HCT116 (cell line): ENCODE measurements around the gene USP30. TPM values are rescaled to one million over a fixed set of nuclear protein-coding genes. Genes with fewer than 3 reads are reported as not detected.

Source experiments
- ATAC-seq: fragments of 200-7000 bp; cut with Tn5 transposase; 2 replicates; pipeline ENCODE4 v1.9.1; 2020; ENCODE audit warnings: mild to moderate bottlenecking, moderate library complexity
- BruUV-seq: library from RNA; stranded (reverse); fragments of 400-500 nt; replicated peaks from 2 replicates; lab custom pipeline; 2021; lab: Mats Ljungman, UMichigan
- CTCF ChIA-PET: fragments of 300-600 bp; sonication (Branson Sonifier 250); formaldehyde crosslinking; loops from one replicate; lab custom pipeline; 2021; ENCODE audit warnings: antibody characterized with exemption; lab: Charles Lee
- POLR2A ChIA-PET: fragments of 300-600, 350-600 bp; sonication (Branson Sonifier 250); formaldehyde crosslinking; loops from one replicate; lab custom pipeline; 2021; ENCODE audit warnings: antibody characterized with exemption; lab: Charles Lee
- RAD21 ChIA-PET, 2 experiments: fragments of 300-600 bp; sonication (Branson Sonifier 250); formaldehyde crosslinking; loops; one replicate each; lab custom pipeline; 2023; ENCODE audit warnings: low total read pairs in 2 of 2; ENCODE audit not compliant: uncharacterized antibody in 2 of 2, unreplicated experiment in 2 of 2, low non-redundant PET in 1 of 2; lab: Charles Lee
- DNase-seq: peaks from one replicate; pipeline ENCODE4 v3.0.0-alpha.2; 2010; ENCODE audit warnings: low read depth, low spot score
- H2AFZ ChIP-seq: fragments of 200-600 bp; shearing (Covaris generic), sonication (generic); 2 replicates; pipeline ENCODE4 v1.6.1; 2017; ENCODE audit warnings: low read depth, mixed run types, mixed read lengths, antibody characterized with exemption, low read length; ENCODE audit not compliant: poor library complexity, severe bottlenecking
- H3K27ac ChIP-seq: 2 replicates; pipeline ENCODE4 v1.5.1; 2012; ENCODE audit warnings: low read depth, low read length
- H3K27me3 ChIP-seq: fragments of 200-600 bp; sonication (generic); 2 replicates; pipeline ENCODE4 v1.6.1; 2016; ENCODE audit warnings: mixed run types, low read length, mixed read lengths; ENCODE audit not compliant: insufficient read depth
- H3K36me3 ChIP-seq, 2 experiments: fragments of 200-500 bp in 1 of 2; fragments of 200-600 bp in 1 of 2; sonication (Bioruptor generic) in 1 of 2; sonication (generic) in 1 of 2; 2 replicates each; pipeline versions ENCODE4 v1.5.1 to v1.6.1; 2014 to 2016; ENCODE audit warnings: low read length in 2 of 2, inconsistent platforms in 1 of 2, mixed read lengths in 1 of 2, mixed run types in 1 of 2; ENCODE audit not compliant: insufficient read depth in 2 of 2, control insufficient read depth in 1 of 2
- H3K4me1 ChIP-seq, 2 experiments: fragments of 200-600 bp in 1 of 2; sonication (generic) in 1 of 2; 2 replicates each; pipeline versions ENCODE4 v1.5.1 to v1.6.1; 2012 to 2017; ENCODE audit warnings: low read length in 2 of 2, inconsistent platforms in 1 of 2, mild to moderate bottlenecking in 1 of 2, mixed read lengths in 1 of 2, mixed run types in 1 of 2, moderate library complexity in 1 of 2; ENCODE audit not compliant: insufficient read depth in 2 of 2, control insufficient read depth in 1 of 2
- H3K4me2 ChIP-seq: fragments of 200-600 bp; sonication (generic); 2 replicates; pipeline ENCODE4 v1.6.1; 2017; ENCODE audit warnings: mixed run types, low read length, mixed read lengths
- H3K4me3 ChIP-seq, 2 experiments: fragments of 200-600 bp in 1 of 2; sonication (generic) in 1 of 2; replicated peaks in 1 of 2; 2 replicates each; pipeline ENCODE4 v1.5.1; 2011 to 2016; ENCODE audit warnings: low read length in 2 of 2, control low read depth in 1 of 2, low read depth in 1 of 2, mild to moderate bottlenecking in 1 of 2, mixed read lengths in 1 of 2, mixed run types in 1 of 2
- H3K79me2 ChIP-seq: fragments of 200-600 bp; sonication (generic); 2 replicates; pipeline ENCODE4 v1.6.1; 2017; ENCODE audit warnings: mild to moderate bottlenecking, mixed run types, low read length, moderate library complexity, mixed read lengths; ENCODE audit not compliant: insufficient read depth
- H3K9ac ChIP-seq: fragments of 200-600 bp; sonication (generic); 2 replicates; pipeline ENCODE4 v1.6.1; 2016; ENCODE audit warnings: low read length, mixed read lengths
- H3K9me2 ChIP-seq: fragments of 200-600 bp; sonication (generic), shearing (Covaris generic); 2 replicates; pipeline ENCODE4 v1.6.1; 2017; ENCODE audit warnings: mixed run types, mild to moderate bottlenecking, moderate library complexity; ENCODE audit not compliant: insufficient read depth
- H3K9me3 ChIP-seq, 2 experiments: fragments of 200-500 bp in 1 of 2; fragments of 200-600 bp in 1 of 2; sonication (Bioruptor generic) in 1 of 2; sonication (generic) in 1 of 2; 2 replicates each; pipeline ENCODE4 v1.6.1; 2014 to 2017; ENCODE audit warnings: low read length in 2 of 2, mixed read lengths in 2 of 2, inconsistent platforms in 1 of 2, low read depth in 1 of 2, mild to moderate bottlenecking in 1 of 2, mixed run types in 1 of 2, moderate library complexity in 1 of 2; ENCODE audit not compliant: control insufficient read depth in 1 of 2, insufficient read depth in 1 of 2
- H4K20me1 ChIP-seq: fragments of 200-600 bp; sonication (generic), shearing (Covaris generic); 2 replicates; pipeline ENCODE4 v1.6.1; 2017; ENCODE audit warnings: mixed run types, mild to moderate bottlenecking, moderate library complexity; ENCODE audit not compliant: insufficient read depth
- CBX3 ChIP-seq: IDR thresholded peaks from 2 replicates; pipeline ENCODE4 v1.6.1; 2012; ENCODE audit warnings: low read depth
- CEBPB ChIP-seq: IDR thresholded peaks from 2 replicates; pipeline ENCODE4 v1.6.1; 2012; ENCODE audit warnings: low read depth
- EGR1 ChIP-seq: IDR thresholded peaks from 2 replicates; pipeline ENCODE4 v1.6.1; 2012; ENCODE audit warnings: low read depth
- ELF1 ChIP-seq: IDR thresholded peaks from 2 replicates; pipeline ENCODE4 v1.6.1; 2012; ENCODE audit warnings: low read depth, borderline replicate concordance
- EZH2 ChIP-seq: fragments of 200-600 bp; sonication (generic); IDR thresholded peaks from 2 replicates; pipeline ENCODE4 v1.6.1; 2017; ENCODE audit warnings: antibody characterized with exemption, mixed run types
- FOSL1 ChIP-seq: IDR thresholded peaks from 2 replicates; pipeline ENCODE4 v1.6.1; 2012; ENCODE audit warnings: low read depth
- POLR2A ChIP-seq: IDR thresholded peaks from 2 replicates; pipeline ENCODE4 v1.7.0; 2011; ENCODE audit warnings: borderline replicate concordance; ENCODE audit not compliant: insufficient read depth, insufficient read length; ENCODE audit errors: extremely low read depth
- POLR2AphosphoS5 ChIP-seq: IDR thresholded peaks from 2 replicates; pipeline ENCODE4 v1.6.1; 2011; ENCODE audit warnings: mild to moderate bottlenecking, low read depth, low read length, moderate library complexity
- RAD21 ChIP-seq: IDR thresholded peaks from 2 replicates; pipeline ENCODE4 v1.6.1; 2012; ENCODE audit warnings: low read depth, mild to moderate bottlenecking
- SP1 ChIP-seq: IDR thresholded peaks from 2 replicates; pipeline ENCODE4 v1.6.1; 2012; ENCODE audit warnings: low read depth
- TCF7L2 ChIP-seq: IDR thresholded peaks from 2 replicates; pipeline ENCODE4 v1.7.0; 2011; ENCODE audit warnings: borderline replicate concordance, inconsistent platforms; ENCODE audit not compliant: insufficient read depth, insufficient read length; ENCODE audit errors: extremely low read depth
- ZFX ChIP-seq: fragments of 450-650 bp; IDR thresholded peaks from 2 replicates; pipeline ENCODE4 v1.6.1; 2017
- ZNF274 ChIP-seq: fragments of 200-500 bp; sonication (Bioruptor generic); IDR thresholded peaks from 2 replicates; pipeline ENCODE4 v1.6.1; 2014; ENCODE audit warnings: mild to moderate bottlenecking, low read depth, low read length, inconsistent platforms
- intact Hi-C: fragments of 100-400 bp; cut with micrococcal nuclease; formaldehyde crosslinking; loops from 2 replicates; pipeline ENCODE4 v1.10.0; 2022
- total RNA-seq: library from RNA; stranded (reverse); gene quantifications from one replicate; pipeline ENCODE4 v1.2.1, GENCODE V29; 2021; ENCODE audit not compliant: unreplicated experiment
- TF ChIP-seq, protein P1 (sequence below), 3 experiments: fragments of 200-600 bp in 1 of 3; sonication (generic) in 1 of 3; IDR thresholded peaks in 2 of 3; conservative IDR thresholded peaks in 1 of 3; 2 replicates each; pipeline ENCODE4 v1.5.1; 2012 to 2017; ENCODE audit warnings: low read depth in 2 of 3, low read length in 2 of 3, antibody characterized with exemption in 1 of 3, borderline replicate concordance in 1 of 3, control low read depth in 1 of 3, mild to moderate bottlenecking in 1 of 3, mixed read lengths in 1 of 3, mixed run types in 1 of 3, moderate library complexity in 1 of 3; ENCODE audit not compliant: insufficient read depth in 1 of 3
- TF ChIP-seq, protein P2 (sequence below): IDR thresholded peaks from 2 replicates; pipeline ENCODE4 v1.6.1; 2012
- TF ChIP-seq, protein P3 (sequence below): IDR thresholded peaks from 2 replicates; pipeline ENCODE4 v1.6.1; 2012; ENCODE audit warnings: low read depth
- TF ChIP-seq, protein P4 (sequence below): IDR thresholded peaks from 2 replicates; pipeline ENCODE4 v1.6.1; 2011; ENCODE audit warnings: mild to moderate bottlenecking, low read length, moderate library complexity; ENCODE audit not compliant: insufficient replicate concordance; ENCODE audit errors: extremely low read depth

USP30 gene
- total RNA-seq, 1 experiment from 2014 or later, result 9.2 TPM

DNA sequence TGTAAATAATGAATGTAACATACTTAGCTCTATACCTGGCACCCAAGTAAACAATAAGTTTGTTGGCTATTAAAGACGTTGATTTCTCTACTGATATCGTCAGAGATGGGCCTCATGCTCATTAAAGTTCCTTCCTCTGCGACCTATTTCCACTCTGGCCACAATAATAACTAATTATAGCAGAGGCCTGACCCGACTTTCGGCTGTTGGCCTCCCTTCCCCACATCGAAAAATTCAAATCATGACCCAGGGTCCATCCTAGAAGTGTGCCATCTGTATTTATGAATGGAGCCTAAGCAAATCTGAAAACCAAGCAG is 321 bp upstream of the USP30 start:
- no peak for DNase-seq
- H3K4me2 ChIP-seq, result peak overlapping the region; percentile 98
- no peak for TF ChIP-seq ZNF274
- no peak for TF ChIP-seq RAD21
- TF ChIP-seq EGR1, result no peak
- TF ChIP-seq, protein P1, sequence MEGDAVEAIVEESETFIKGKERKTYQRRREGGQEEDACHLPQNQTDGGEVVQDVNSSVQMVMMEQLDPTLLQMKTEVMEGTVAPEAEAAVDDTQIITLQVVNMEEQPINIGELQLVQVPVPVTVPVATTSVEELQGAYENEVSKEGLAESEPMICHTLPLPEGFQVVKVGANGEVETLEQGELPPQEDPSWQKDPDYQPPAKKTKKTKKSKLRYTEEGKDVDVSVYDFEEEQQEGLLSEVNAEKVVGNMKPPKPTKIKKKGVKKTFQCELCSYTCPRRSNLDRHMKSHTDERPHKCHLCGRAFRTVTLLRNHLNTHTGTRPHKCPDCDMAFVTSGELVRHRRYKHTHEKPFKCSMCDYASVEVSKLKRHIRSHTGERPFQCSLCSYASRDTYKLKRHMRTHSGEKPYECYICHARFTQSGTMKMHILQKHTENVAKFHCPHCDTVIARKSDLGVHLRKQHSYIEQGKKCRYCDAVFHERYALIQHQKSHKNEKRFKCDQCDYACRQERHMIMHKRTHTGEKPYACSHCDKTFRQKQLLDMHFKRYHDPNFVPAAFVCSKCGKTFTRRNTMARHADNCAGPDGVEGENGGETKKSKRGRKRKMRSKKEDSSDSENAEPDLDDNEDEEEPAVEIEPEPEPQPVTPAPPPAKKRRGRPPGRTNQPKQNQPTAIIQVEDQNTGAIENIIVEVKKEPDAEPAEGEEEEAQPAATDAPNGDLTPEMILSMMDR (IDR thresholded peaks at IDR 0.05 in 2 of 3, conservative IDR thresholded peaks at IDR 0.05 in 1 of 3; ENCODE audit: borderline replicate concordance in 1 of 3, insufficient read depth in 1 of 3, low read depth in 2 of 3, low read length in 2 of 3), result no peak
- TF ChIP-seq, protein P2, sequence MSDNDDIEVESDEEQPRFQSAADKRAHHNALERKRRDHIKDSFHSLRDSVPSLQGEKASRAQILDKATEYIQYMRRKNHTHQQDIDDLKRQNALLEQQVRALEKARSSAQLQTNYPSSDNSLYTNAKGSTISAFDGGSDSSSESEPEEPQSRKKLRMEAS, result no peak
- TF ChIP-seq, protein P3, sequence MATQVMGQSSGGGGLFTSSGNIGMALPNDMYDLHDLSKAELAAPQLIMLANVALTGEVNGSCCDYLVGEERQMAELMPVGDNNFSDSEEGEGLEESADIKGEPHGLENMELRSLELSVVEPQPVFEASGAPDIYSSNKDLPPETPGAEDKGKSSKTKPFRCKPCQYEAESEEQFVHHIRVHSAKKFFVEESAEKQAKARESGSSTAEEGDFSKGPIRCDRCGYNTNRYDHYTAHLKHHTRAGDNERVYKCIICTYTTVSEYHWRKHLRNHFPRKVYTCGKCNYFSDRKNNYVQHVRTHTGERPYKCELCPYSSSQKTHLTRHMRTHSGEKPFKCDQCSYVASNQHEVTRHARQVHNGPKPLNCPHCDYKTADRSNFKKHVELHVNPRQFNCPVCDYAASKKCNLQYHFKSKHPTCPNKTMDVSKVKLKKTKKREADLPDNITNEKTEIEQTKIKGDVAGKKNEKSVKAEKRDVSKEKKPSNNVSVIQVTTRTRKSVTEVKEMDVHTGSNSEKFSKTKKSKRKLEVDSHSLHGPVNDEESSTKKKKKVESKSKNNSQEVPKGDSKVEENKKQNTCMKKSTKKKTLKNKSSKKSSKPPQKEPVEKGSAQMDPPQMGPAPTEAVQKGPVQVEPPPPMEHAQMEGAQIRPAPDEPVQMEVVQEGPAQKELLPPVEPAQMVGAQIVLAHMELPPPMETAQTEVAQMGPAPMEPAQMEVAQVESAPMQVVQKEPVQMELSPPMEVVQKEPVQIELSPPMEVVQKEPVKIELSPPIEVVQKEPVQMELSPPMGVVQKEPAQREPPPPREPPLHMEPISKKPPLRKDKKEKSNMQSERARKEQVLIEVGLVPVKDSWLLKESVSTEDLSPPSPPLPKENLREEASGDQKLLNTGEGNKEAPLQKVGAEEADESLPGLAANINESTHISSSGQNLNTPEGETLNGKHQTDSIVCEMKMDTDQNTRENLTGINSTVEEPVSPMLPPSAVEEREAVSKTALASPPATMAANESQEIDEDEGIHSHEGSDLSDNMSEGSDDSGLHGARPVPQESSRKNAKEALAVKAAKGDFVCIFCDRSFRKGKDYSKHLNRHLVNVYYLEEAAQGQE, result no peak
- TF ChIP-seq ELF1, result no peak
- no peak for TF ChIP-seq CBX3
- TF ChIP-seq EZH2, result no peak
- TF ChIP-seq FOSL1, result no peak
- no peak for TF ChIP-seq SP1
- TF ChIP-seq, protein P4, sequence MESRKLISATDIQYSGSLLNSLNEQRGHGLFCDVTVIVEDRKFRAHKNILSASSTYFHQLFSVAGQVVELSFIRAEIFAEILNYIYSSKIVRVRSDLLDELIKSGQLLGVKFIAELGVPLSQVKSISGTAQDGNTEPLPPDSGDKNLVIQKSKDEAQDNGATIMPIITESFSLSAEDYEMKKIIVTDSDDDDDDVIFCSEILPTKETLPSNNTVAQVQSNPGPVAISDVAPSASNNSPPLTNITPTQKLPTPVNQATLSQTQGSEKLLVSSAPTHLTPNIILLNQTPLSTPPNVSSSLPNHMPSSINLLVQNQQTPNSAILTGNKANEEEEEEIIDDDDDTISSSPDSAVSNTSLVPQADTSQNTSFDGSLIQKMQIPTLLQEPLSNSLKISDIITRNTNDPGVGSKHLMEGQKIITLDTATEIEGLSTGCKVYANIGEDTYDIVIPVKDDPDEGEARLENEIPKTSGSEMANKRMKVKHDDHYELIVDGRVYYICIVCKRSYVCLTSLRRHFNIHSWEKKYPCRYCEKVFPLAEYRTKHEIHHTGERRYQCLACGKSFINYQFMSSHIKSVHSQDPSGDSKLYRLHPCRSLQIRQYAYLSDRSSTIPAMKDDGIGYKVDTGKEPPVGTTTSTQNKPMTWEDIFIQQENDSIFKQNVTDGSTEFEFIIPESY, result no peak
- TF ChIP-seq POLR2A, result no peak
- no peak for TF ChIP-seq CEBPB
- TF ChIP-seq ZFX, result no peak
- no peak for TF ChIP-seq TCF7L2
- TF ChIP-seq POLR2AphosphoS5, result no peak
- ChIA-PET RAD21 (no interaction called here), POLR2A (no interaction called here), CTCF (no interaction called here)
- intact Hi-C loops, result no loop called here
- no peaks in the 10 kb centered on the region for H3K27me3 ChIP-seq
- H4K20me1 ChIP-seq, result no peaks in the 10 kb centered on the region
- no peaks in the 10 kb centered on the region for H3K36me3 ChIP-seq
- H3K9me3 ChIP-seq, result no peaks in the 10 kb centered on the region
- H3K27ac ChIP-seq, result no peak overlapping the region
- peak overlapping the region; percentile 79 to 91 for H3K4me3 ChIP-seq
- peak overlapping the region; percentile 63 for H3K9ac ChIP-seq
- no peak for ATAC-seq
- H3K4me1 ChIP-seq, result peaks cover 6 to 13% of the 10 kb centered on the region in 2 experiments; a peak in 2 of 4 replicates
- no peaks in the 10 kb centered on the region for H3K79me2 ChIP-seq
- no peaks in the 10 kb centered on the region for H3K9me2 ChIP-seq
- BruUV-seq, result no TSS peak
- peak overlapping the region; percentile 67 for H2AFZ ChIP-seq
